K562 (cell line): Measurements from ENCODE around the gene COQ8A.

Source experiments
- ARID3A ChIP-seq: IDR thresholded peaks from 2 replicates; pipeline ENCODE4 v1.6.1; 2012; ENCODE audit warnings: low read depth, low read length, improper control_type of control experiment, borderline replicate concordance
- CTCF ChIP-seq, 3 experiments: IDR thresholded peaks in 2 of 3; conservative IDR thresholded peaks in 1 of 3; 2 replicates each; pipeline ENCODE4 v1.5.1; 2011 to 2012; ENCODE audit warnings: low read length in 3 of 3, mild to moderate bottlenecking in 3 of 3, control low read depth in 2 of 3, improper control_type of control experiment in 1 of 3, inconsistent platforms in 1 of 3, low read depth in 1 of 3, mixed read lengths in 1 of 3, moderate library complexity in 1 of 3; ENCODE audit not compliant: insufficient read depth in 2 of 3
- GABPB1 ChIP-seq: sonication (generic); formaldehyde crosslinking; IDR thresholded peaks from 2 replicates; pipeline ENCODE4 v1.8.0; 2022; ENCODE audit warnings: mild to moderate bottlenecking, missing genetic modification reagents
- KAT7 ChIP-seq: sonication (generic); formaldehyde crosslinking; IDR thresholded peaks from 2 replicates; pipeline ENCODE4 v1.8.0; 2022; ENCODE audit warnings: missing genetic modification reagents, mild to moderate bottlenecking, borderline replicate concordance
- NFYB ChIP-seq: IDR thresholded peaks from 2 replicates; pipeline ENCODE4 v1.6.1; 2011; ENCODE audit warnings: mild to moderate bottlenecking, moderate library complexity; ENCODE audit not compliant: insufficient read length; ENCODE audit errors: extremely low read depth
- NR2F6 ChIP-seq: fragments of 450-650 bp; formaldehyde crosslinking; IDR thresholded peaks from 2 replicates; pipeline ENCODE4 v1.4.0; 2020; ENCODE audit warnings: mild to moderate bottlenecking
- ZBTB26 ChIP-seq: fragments of 450-650 bp; formaldehyde crosslinking; IDR thresholded peaks from 2 replicates; pipeline ENCODE4 v1.4.0; 2022; ENCODE audit warnings: missing genetic modification characterization
- ZFP30 ChIP-seq: fragments of 250-450 bp; sonication (Bioruptor Pico); IDR thresholded peaks from 2 replicates; pipeline ENCODE4 v1.8.0; 2022; ENCODE audit warnings: moderate library complexity, mild to moderate bottlenecking, inconsistent platforms, borderline replicate concordance

GRCh38 chr1:226954337-226954736 is 14.2 kb downstream of the COQ8A start:
- TF ChIP-seq ZFP30 (CRISPR knock-in tag) = no peak
- TF ChIP-seq NR2F6 (CRISPR knock-in tag) = no peak
- TF ChIP-seq GABPB1 (CRISPR knock-in tag) = no peak
- TF ChIP-seq NFYB = no peak
- TF ChIP-seq KAT7 (CRISPR knock-in tag) = no peak
- TF ChIP-seq CTCF (IDR thresholded peaks at IDR 0.05 in 2 of 3, conservative IDR thresholded peaks at IDR 0.05 in 1 of 3; ENCODE audit: insufficient read depth in 2 of 3, low read depth in 1 of 3, low read length in 3 of 3) = no peak
- no peak for TF ChIP-seq ZBTB26 (CRISPR knock-in tag)
- no peak for TF ChIP-seq ARID3A
